NCI-H2029 treated with DMSO at 0.1 percent for 48 hours (cell line): ENCODE measurements around the gene RARS1.
"Not testable (repeated sequence)": the region's sequence is repeated elsewhere in the genome, so short reads cannot be mapped to it uniquely, and the experiment has no call there.

ENCODE experiments used
- DNase-seq: peaks from one replicate; lab custom pipeline; 2025; lab: John Stamatoyannopoulos, UW

RARS1 gene

DNA sequence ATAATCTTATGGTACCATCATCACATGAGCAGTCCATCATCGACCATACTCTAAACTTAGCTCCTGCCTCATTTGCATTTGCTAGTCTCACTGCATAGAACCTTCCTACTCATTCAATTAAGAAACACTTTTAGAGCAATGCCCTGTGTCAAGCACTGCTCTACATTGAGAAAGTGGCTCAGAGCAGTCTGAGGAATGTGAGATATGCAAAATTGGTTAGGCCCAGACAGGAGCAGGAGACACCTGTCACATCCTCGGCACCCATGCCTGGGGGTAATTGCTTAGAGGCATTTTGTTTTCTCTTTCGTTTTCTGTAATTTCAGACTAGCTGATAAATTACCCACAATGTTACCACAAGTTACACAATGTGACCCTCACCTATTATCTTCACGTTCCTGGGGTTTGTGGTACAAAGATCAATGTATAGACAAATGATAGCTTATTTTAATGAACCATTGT is 4.9 kb upstream of the RARS1 start:
- no peak for DNase-seq

DNA sequence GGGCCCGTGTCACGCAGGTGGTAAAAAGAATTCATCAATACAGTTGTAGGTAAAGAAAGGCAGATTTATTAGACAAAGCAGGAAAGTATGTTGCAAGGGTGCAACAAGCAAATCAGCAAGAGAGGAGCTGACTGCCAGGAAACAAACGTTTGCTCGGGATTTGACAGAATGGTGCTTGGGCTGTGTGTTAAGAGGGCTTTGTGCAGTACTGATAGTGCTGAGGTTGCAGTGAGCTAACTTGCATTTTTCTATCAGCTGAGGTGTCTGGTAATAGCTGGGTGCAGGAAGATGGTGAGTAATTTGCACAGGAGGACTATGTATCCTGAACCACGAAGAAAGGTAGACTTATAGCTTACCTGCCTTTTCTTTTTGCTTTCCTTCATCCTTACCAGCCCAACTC is 3.9 kb upstream of the RARS1 start:
- no peak for DNase-seq

DNA sequence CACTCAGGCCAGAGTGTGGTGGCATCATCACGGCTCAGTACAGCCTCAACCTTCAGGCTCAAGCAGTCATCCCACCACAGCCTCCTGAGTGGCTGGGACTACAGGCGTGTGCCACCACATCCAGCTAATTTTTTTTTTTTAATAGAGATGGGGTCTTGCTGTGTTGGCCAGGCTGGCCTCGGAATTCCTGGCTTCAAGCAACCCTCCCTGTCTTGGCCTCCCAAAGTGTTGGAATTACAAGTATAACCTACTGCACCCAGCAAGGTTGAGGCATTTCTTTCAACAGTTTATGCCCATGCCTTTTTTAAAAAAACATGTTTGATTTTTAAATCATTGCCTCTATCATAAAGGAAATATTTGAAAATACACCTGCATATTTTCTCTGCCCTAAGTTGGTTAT is 2.8 kb downstream of the RARS1 start:
- no peak for DNase-seq

DNA sequence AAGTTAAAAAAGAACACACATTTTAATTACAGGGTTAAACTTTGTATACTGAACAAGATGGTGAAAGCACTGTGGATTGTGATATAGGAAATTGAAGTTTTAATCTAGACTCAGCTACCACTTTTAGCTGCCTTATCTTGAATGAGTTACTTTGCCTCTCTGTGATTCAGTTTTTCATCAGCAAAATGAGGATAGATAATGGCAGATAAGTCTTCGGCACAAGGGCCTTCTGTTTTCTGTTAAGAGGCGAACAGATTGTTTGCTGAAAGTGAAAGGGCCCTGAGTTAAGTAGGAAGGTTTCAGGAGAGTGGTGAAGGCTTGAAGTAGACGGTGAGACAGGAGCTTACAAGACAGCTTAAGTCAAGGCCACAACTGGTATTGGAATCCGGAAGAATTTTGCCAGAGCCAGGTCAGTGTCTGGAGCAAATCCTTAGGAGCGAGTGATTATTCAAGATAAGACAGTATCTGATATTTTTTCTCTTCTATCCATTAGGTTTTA is 7.8 kb downstream of the RARS1 start:
- no peak for DNase-seq

DNA sequence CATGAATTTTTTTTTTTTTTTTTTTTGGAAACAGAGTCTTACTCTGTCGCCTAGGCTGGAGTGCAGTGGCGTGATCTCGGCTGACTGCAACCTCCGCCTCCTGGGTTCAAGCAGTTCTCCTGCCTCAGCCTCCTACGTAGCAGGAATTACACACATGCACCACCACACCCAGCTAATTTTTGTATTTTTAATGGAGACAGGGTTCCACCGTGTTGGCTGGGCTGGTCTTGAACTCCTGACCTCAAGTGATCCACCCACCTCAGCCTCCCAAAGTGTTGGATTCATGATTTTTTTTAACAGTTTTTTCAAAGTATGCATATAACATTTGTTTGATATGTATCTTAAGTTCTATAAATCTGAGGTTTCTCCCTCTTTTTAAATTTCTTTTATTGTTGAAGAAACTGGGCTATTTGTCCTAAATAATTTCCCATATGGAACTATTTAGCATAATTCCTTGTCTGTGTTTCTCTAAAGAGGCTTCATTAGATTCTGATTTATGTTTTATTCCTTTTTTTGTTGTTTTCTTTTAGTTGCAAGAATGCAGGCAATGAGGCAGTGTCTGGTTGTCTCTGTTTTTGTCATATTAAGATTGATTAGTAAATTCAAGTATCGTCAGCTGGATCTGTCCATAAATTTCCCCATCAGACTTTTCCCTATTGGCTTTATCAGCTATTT is 16.4 kb downstream of the RARS1 start:
- DNase-seq, result no peak

DNA sequence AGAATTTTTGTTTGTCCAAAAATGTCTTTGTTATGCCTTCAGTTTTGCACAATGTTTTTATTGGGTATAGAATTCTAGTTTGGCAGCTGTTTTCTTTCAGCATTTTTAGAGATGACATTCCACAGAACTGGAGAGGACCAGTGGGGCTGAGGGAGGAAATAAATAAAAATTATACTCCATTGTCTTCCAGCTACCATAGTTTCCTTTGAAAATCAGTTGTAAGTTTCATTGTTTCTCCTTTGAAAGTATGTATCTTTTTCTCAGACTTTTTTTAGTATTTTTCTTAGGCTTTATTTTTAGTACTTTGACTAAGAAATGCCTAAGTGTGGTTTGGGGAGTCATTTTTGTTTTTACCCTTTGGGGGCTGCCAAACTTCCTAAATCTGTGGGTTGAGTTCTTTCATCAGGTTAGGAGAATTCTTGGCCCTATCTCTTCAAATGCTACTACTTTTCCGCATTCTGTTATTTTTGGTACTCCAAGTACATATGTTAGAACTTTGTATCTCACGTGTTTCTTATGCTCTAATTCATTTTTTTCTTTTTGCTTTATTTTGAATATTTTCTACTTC is 27.7 kb downstream of the RARS1 start:
- DNase-seq, result no peak

DNA sequence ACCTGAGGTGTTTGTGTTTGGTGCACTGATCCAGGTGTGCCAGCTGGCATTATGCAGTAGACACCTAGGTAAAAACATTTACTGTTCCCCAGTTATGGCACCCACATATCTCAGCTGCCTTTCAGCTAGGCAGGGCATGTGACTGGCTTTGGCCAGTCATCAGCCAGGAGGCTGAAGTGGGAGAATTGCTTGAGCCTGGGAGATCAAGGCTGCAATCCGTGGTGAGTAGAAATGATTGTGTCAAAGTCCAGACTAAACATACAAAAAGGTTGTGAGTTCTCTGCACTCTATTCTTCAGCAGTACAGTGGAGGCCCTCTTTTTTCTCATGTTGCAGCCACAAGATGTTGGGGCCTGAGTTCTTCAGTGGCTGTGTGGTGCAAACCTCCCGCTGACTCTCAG is 39.6 kb downstream of the RARS1 start:
- no peak for DNase-seq

DNA sequence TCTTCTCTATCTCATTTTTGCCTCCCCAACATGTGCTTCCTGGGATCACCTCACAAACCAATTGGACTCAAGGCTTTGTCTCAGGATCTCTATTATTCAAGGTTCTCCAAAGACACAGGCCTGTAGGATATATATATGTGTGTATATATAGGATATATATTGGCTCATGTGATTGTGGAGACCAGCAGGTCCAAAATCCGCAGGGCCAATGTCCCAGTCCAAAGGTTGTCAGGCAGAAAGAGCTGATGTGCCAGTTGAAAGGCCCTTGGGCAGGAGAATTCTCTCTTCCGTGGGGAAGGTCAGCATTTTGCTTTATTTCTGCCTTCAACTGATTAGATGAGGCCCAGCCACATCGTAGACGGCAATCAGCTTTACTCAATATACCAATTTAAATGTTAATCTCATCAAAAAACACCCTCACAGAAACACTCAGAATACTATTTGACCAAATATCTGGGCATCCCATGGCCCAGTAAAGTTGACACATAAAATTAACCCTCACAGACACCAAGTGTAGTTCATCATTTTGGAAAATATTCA is 41.6 kb downstream of the RARS1 start:
- DNase-seq, result no peak

DNA sequence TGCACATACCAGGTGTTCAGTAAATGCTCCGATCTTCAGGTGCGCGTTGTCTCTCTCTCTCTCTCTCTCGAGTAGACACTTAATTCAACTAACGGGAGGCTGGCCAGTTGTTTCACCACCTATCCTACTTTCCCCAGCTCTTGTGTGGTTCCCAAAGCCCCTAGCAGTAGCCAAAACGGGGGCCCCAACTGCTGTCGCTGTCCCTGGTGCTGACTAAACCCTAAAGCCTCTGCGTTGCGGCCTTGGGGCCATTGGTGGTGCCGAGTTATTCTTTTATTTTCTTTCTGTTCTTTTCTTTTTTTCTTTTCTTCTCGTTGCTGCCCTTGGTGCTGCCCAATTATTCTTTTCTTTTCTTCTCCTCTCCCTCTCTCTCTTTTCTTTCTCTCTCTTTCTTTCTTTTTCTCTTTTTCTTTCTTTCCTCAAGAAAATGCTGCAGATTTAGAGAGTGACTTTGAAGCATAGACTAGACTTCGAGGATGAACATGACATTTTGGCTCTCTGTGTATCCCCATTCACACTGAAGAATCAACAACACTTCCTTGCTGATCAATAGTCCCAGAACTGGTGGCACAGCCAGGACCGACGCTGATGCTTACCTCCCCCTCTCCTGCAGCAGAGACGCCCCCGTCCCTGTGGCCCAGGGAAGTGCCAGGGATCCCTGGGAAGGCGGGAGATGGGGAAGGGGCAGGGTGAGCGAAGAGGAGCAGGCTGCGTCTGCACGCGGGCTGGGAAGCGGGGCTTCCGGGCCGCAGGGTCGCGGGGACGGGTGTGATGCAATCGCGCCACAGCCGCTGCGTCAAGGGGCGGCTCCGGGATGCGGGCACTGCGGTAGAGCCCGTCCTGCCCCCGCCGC is 42.5 kb downstream of the RARS1 start, which contains the start of gene FBLL1:
FBLL1 (plus strand) TSS at position 785 of the 853 bp plus-strand sequence. CDS start 200 bp downstream, outside the sequence.
- DNase-seq, result no peak

DNA sequence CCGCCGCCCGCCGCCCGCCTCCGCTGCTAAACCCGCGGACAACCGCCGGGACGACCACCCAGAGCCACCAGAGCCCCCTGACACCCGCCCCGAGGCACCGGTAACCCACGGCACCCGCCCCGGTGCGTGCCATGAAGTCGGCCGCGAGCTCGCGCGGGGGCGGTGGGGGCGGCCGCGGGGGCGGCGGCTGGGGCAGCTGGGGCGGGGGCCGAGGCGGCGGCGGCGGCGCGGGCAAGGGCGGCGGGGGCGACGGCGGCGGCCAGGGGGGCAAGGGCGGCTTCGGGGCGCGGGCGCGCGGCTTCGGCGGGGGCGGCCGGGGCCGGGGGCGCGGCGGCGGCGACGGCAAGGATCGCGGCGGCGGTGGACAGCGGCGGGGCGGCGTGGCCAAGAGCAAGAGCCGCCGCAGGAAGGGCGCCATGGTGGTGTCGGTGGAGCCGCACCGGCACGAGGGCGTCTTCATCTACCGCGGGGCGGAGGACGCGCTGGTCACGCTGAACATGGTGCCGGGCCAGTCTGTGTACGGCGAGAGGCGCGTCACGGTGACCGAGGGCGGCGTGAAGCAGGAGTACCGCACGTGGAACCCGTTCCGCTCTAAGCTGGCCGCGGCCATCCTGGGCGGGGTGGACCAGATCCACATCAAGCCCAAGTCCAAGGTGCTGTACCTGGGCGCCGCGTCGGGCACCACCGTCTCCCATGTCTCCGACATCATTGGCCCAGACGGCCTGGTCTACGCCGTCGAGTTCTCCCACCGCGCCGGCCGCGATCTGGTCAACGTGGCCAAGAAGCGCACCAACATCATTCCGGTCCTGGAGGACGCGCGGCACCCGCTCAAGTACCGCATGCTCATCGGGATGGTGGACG is 43.3 kb downstream of the RARS1 start:
- no peak for DNase-seq

DNA sequence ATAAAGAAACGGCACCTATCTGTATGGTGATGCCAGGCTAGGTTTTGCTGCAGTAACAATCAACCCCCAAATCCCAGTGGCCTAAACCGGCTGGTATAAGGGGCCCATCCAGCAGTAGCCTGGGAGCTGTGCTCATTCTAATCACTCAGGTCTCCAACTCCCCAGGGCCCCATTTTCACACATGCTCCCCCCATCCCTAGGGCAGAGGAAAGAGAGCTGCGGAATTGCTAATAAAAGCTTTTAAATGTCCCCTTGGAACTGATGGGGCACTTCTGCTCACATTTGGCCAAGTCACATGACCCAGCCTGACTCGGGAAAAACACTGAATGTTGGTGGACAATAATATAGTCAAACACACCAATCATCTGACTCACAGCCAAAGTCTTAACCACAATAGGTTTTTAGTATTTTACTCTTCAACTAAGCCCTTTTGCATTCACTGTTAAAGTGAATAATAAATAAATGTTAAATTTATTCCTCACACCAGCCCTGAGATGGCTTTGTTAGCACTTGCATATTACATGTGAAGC is 44.4 kb downstream of the RARS1 start:
- DNase-seq, result no peak

DNA sequence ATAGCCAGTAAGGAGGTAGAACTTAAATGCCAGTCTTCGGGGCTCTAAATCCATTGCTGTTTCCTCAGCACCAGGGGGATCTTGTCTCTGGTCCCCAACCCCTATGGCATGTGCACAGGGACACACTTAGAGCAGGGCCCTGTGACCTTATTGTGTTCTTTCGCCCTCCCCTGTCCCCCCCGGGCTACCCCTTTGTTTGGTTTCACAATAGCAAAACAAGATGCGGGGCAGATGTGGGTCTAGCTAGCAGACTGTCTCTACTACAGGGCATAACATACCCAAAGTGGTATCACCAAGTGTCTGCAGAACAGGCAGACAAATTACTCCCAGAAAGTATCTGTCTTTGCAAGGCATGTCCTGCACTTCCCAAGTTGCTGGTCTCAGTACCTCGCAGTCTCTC is 44.9 kb downstream of the RARS1 start:
- no peak for DNase-seq

DNA sequence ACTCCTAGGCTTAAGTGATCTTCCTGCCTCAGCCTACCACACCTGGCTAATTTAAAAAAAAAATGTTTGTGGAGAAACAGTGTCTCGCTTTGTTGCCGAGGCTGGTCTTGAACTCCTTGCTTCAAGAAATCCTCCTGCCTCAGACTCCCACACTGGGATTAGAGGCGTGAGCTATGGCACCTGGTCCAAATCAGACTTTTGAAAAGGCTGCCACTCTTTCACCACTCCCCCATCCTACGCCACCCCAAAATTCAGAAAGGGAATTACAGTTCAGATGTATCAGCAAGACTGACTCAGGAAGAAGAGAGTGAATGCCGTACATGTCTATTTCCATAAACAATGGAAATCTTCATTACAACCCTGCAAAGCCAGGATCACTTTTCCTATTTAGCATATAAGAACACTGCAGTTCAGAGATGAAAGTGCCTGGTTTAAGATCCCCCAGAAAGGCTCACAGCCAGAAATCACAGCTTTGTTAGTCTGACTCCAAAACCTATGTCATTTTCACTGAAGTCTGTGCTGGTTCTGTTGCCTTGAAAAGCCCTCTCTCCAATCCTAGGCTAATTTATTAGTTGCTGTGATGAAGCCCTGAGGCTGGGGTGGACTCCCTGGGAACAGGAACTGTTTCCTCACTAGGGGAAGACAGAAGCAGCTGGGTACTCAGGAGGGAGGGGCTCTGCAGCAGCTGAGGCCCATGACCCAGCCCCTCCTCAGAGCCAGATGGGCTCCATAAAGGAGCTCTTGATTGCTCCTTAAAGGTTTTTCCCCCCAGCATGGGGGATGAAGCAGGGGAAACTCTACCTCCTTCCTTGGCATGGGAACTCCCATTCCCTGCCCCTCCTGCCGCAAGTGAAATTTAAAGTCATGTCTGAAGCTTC is 46.0 kb downstream of the RARS1 start:
- DNase-seq, result no peak

DNA sequence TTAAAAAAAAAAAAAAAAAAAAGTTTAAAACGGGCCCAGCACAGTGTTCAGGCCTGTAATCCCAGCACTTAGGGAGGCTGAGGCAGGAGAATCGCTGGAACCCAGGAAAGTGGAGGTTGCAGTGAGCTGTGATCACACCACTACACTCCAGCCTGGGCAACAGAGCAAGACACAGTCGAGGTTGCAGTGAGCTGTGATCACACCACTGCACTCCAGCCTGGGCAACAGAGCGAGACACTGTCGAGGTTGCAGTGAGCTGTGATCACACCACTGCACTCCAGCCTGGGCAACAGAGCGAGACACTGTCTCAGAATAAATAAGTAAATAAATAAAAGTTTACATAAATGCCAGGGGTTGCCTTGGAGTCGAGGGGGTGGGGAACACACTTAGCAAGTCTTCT is 48.1 kb downstream of the RARS1 start:
- DNase-seq, result not testable (repeated sequence)

DNA sequence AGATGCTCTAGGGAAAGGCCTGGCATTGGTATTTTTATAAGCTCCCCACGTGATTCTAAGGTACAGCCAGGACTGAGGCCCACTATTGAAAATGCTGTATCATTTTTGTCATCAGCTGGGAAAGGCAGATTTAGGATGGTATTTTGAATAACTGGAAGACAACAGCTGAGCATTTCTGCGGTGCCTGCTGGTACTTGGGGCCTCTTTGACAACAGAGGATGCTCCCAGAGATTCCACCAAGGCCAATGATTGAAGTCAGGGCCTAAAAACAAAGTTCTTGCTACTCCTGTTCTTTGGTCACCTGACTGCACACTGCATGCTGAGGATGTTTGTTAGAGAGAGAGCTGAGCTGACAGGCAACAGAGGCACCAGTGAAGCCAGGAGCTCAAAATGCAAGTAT is 50.9 kb downstream of the RARS1 start:
- no peak for DNase-seq

DNA sequence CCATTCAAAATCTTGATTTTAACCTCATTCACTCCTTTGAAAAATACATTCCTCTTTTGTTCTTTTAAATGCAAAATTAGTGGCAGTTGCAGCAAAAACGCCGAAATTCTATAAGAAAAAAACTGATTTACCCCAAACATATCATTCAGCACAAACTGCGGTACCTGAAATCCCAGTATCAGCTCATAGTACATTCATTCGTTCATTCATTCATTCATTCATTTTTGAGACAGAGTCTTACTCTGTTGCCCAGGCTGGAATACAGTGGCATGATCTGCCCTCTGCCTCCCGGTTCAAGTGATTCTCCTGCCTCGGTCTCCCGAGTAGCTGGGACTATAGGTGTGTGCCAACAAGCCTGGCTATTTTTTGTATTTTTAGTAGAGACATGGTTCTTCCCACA is 63.3 kb downstream of the RARS1 start:
- no peak for DNase-seq

DNA sequence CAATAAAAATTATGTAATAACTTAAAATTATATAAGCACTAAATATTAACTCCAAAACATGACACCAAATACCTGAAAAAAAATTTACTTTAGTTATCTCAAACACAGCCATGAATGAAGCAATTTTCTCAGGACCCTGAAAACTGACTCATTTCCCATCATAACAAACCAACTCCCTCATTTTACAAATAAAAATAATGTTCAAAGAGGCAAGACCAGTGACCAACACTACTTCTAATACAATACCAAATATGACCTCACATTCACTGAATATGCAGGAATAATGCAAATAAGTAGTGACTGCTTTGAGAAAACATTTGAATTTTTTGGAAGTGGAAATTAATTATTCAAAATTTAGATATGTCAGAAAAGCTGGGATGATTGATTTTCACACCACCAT is 64.4 kb downstream of the RARS1 start:
- no peak for DNase-seq

DNA sequence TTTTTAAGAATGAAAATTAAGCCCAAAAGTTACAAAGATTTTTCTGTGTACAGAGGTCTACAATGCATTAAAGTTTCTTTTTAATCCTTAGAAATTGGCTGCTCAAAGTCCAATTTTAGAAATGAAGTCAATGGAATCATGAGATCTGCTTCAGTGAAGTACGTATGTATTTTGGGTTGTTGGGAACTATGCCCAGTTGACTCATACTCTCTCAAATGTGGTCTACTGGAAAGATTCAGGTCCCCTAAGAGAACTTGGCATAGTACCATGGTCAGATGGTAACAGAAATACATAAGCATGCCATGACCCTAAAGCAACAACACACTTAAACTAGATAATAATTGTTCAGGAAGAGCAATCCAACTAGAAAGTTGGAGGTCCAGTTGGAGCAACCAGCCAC is 65.9 kb downstream of the RARS1 start:
- no peak for DNase-seq

DNA sequence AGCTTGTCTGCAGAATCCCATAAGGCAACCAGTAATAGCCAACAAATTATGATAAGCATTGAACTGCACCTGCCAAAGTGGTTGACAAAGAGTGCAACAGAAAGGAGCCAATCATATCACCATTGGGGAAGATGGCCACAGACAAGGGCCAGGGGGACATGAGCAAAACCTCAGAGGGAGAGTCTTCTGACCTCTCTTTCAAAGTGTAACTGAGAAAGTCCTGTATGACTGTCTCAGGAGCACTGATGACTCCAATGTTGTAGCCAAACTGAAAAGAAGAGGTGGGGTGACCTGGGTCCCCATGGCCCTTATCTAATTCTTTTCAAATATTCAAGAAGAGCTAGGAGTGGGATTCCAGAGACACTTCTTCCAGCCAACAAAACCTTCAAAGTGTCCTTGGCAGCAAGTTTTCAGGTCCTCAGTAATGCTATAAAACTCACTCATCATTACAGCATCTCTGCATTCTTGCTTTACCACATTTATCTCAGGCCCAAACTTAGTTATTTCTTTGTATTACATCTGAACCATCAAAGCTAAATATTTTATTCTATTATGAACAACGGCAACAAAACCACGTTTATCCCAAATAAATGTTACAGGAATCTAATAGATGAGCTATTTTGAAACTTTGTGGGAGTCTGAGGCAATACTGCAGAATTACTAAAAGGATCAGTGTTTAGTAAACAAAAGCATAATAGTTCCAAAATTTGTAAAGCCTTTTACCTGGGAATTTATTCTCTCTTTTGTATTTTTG is 67.3 kb downstream of the RARS1 start:
- no peak for DNase-seq

DNA sequence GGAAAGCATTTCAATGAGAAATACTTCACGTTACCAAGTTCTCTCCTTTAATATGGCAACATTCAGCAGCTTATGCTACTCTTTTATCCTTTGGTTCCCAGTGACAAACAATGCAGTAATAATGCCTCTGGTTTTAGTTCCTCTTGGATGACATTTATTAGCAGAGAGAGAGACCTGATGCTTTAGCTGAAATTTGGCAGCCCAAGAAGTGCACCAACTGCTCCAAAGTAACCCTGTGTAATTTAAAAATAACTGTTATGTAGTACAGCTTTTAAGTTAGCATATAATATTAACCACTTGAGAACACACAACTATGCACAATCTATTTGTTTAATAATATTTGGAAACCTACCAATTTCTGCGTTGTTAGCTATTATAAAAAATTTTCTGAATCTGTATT is 71.1 kb downstream of the RARS1 start:
- no peak for DNase-seq
